ENCODE measurements around the gene CFAP68.
A peak's percentile ranks its signal among the peaks of the same experiment; 100 is the strongest.
"Not testable (repeated sequence)": the region's sequence is repeated elsewhere in the genome, so short reads cannot be mapped to it uniquely, and the experiment has no call there.

Gene CFAP68

DNA sequence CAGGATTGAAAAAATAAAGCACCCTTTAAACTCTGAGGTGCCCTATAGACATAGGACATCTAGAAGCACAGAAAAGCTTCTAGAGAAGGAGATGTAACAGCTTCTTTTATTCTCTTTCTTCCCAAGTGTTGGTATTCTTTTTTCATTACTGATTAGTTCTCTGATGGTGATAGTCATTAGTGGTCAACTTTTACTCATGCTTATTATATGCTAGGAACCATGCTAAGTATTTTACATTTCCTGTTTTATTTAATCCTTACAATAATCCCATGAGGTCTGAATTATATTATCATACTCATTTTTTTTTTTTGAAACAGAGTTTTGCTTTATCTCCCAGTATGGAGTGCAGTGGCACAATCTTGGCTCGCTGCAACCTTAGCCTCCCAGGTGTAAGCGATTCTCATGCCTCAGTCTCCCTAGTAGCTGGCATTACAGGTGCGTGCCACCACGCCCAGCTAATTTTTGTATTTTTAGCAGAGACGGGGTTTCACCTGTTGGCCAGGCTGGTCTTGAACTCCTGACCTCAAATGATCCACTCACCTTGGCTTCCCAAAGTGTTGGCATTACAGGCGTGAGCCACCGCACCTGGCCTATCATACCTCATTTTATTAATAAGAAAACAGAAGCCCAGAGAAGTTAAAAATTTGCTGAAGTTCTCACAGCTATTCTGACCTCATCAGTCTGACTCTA is 42.3 kb downstream of the CFAP68 start:
- no peaks in the 10 kb centered on the region for H3K36me3 ChIP-seq (ENCODE audit: insufficient read depth, low read length)

DNA sequence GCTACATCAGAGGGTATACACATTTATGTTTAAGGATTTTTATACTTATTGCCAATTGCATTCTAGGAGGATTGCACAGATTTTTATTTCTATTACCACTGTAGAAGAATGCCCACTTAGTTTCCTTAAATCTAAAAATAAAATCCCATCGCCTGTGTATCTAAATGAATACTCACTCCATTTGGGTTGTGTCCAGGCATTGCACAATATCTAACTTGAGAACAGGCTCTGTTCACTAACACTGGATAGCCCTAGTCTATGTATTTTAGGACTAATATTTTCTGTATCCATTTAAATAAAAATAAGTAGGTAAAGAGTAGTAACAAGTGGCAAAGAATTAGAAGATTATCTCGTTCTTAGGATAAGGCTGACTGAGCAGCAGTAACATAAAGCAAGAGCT is 43.5 kb downstream of the CFAP68 start:
- Histone ChIP-seq H3K4me2 (ENCODE audit: low read length) (peak overlapping the region; percentile 61), H3K4me1 (ENCODE audit: control insufficient read depth, insufficient read depth, low read length) (peaks cover 52% of the 10 kb centered on the region), H3K9me3 (replicated peaks; ENCODE audit: low read length) (no peaks in the 10 kb centered on the region), H3K9ac (ENCODE audit: low read depth, low read length) (peak overlapping the region; percentile 69), H3K4me3 (ENCODE audit: low read length) (peak overlapping the region; percentile 23), H3K27me3 (ENCODE audit: control insufficient read depth, insufficient read depth, low read length) (no peaks in the 10 kb centered on the region), H3K36me3 (ENCODE audit: insufficient read depth, low read length) (no peaks in the 10 kb centered on the region)

More for the DNA sequence above, 42.3 kb downstream of the CFAP68 start:
- no peak overlapping the region for H3K9ac ChIP-seq (ENCODE audit: low read depth, low read length)
- peaks cover 47% of the 10 kb centered on the region for H3K4me1 ChIP-seq (ENCODE audit: control insufficient read depth, insufficient read depth, low read length)
- H3K27me3 ChIP-seq (ENCODE audit: control insufficient read depth, insufficient read depth, low read length), result no peaks in the 10 kb centered on the region
- no peaks in the 10 kb centered on the region for H3K9me3 ChIP-seq (replicated peaks; ENCODE audit: low read length)
- no peak overlapping the region for H3K4me3 ChIP-seq (ENCODE audit: low read length)
- H3K4me2 ChIP-seq (ENCODE audit: low read length), result no peak overlapping the region

DNA sequence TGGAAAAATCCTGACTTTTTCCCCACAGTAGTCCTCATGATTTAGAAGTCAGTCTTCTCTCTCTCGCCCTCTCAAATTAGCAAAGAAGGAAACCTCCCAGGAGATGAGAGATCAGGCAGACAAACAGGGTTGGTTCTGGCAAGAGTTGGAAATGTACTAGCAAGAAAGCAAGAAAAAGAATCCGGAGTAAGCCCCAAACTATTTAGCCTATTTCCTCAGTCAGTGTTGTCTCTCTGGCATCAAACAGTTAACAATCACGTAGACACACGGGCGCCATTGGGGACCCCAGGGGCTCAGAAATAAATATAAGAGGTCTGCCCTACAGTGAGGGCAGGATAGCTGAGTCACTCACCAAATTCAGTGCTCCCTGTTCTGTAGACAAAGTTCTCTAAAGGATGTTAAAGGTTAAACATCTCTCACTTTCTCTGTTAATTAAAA is 44.0 kb downstream of the CFAP68 start:
- H3K4me2 ChIP-seq (ENCODE audit: low read length), result peak overlapping the region; percentile 61
- peaks cover 48% of the 10 kb centered on the region for H3K4me1 ChIP-seq (ENCODE audit: control insufficient read depth, insufficient read depth, low read length)
- H3K9me3 ChIP-seq (replicated peaks; ENCODE audit: low read length), result no peaks in the 10 kb centered on the region
- H3K4me3 ChIP-seq (ENCODE audit: low read length), result peak overlapping the region; percentile 23
- peak overlapping the region; percentile 69 for H3K9ac ChIP-seq (ENCODE audit: low read depth, low read length)
- H3K36me3 ChIP-seq (ENCODE audit: insufficient read depth, low read length), result no peaks in the 10 kb centered on the region
- H3K27me3 ChIP-seq (ENCODE audit: control insufficient read depth, insufficient read depth, low read length), result no peaks in the 10 kb centered on the region

DNA sequence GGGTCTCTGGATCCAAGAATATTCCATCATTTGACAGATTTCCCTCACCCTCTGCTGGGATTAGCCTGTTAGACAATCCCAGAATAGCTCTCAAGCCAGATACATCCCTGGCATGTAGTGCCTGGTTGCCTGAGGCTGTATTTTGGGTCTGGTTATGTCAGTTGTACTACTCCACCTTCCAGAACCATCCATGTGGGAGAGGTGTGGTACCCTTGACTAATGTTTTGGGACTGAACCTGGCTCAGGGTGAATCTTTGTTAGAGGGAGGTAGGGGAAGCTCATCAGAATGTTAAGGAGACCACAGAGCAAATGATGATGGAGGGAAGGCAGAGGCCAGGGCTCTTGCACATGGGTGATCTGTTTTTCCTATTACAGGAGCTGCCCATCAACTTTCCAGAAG is 44.6 kb downstream of the CFAP68 start:
- H3K9me3 ChIP-seq (replicated peaks; ENCODE audit: low read length), result no peaks in the 10 kb centered on the region
- H3K9ac ChIP-seq (ENCODE audit: low read depth, low read length), result peak overlapping the region; percentile 69
- peak overlapping the region; percentile 61 for H3K4me2 ChIP-seq (ENCODE audit: low read length)
- H3K27me3 ChIP-seq (ENCODE audit: control insufficient read depth, insufficient read depth, low read length), result no peaks in the 10 kb centered on the region
- no peak overlapping the region for H3K4me3 ChIP-seq (ENCODE audit: low read length)
- H3K4me1 ChIP-seq (ENCODE audit: control insufficient read depth, insufficient read depth, low read length), result peaks cover 43% of the 10 kb centered on the region
- H3K36me3 ChIP-seq (ENCODE audit: insufficient read depth, low read length), result no peaks in the 10 kb centered on the region

DNA sequence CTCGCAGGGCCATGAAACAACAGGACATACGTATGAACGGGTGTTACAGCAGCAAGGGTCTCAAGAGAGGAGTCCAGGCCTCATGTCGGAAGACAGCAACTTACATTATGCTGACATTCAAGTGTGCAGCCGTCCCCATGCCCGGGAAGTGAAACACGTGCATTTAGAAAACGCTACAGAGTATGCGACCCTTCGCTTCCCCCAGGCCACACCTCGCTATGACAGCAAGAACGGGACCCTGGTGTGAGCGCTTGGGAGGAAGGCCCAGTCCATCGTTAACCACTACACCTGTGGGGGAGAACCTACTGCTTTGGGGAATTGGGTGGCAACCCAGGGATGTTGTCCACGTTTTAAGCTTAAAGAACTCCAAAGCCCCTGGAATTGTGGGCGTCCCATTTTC is 46.6 kb downstream of the CFAP68 start:
- H3K27me3 ChIP-seq (ENCODE audit: control insufficient read depth, insufficient read depth, low read length), result no peaks in the 10 kb centered on the region

DNA sequence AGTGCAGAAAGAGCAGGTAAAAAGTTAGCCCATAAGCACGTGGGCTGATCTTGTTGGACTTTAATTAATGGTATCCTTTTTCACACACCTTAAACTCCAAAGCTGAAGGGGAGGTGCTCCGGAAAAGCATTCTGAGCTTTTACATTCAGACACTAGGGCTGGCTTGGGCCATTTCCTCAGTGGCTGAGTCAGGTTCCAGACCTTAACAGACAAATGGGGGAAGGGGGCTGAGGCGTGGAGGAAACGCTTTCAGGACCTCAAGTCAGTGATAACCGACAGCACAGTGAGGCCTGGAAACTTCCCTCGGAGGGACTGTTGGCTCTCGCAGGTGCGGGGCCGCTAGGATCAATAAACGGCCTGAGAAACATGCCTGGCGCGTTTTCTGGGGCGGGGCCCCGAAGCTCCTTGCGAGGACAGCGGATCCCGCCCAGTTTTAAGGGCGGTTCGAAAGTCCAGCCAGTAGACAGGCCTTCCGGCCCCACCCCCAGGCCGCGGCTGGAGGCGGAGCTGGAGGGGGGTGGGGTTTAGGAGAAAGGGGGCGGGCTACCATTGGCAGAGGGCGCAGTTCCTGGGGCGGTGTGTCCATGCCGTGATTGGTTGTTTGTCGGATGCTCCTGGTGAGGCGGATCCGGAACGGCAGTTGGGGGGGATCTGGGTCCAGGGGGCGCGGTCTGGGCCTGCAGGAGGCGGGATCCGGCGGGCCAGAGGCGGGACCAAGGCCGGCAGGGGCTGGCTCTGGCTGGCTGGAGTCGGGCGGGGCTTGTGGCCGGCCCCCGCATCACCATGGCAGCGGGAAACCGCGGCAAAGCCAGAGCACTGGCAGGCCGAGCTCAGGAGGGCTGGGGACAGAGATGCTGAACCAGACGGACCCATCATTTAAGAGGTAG is 47.4 kb downstream of the CFAP68 start:
- no peaks in the 10 kb centered on the region for H3K9me3 ChIP-seq (replicated peaks; ENCODE audit: low read length)
- peak overlapping the region; percentile 98 for H3K4me2 ChIP-seq (ENCODE audit: low read length)
- H3K4me3 ChIP-seq (ENCODE audit: low read length), result peak overlapping the region; percentile 73
- H3K4me1 ChIP-seq (ENCODE audit: control insufficient read depth, insufficient read depth, low read length), result peaks cover 40% of the 10 kb centered on the region
- no peaks in the 10 kb centered on the region for H3K36me3 ChIP-seq (ENCODE audit: insufficient read depth, low read length)
- H3K9ac ChIP-seq (ENCODE audit: low read depth, low read length), result peak overlapping the region; percentile 87
- no peaks in the 10 kb centered on the region for H3K27me3 ChIP-seq (ENCODE audit: control insufficient read depth, insufficient read depth, low read length)

More for the DNA sequence above, 46.6 kb downstream of the CFAP68 start:
- Histone ChIP-seq H3K9me3 (replicated peaks; ENCODE audit: low read length) (no peaks in the 10 kb centered on the region), H3K4me2 (ENCODE audit: low read length) (peak overlapping the region; percentile 98), H3K4me1 (ENCODE audit: control insufficient read depth, insufficient read depth, low read length) (peaks cover 41% of the 10 kb centered on the region), H3K4me3 (ENCODE audit: low read length) (no peak overlapping the region), H3K9ac (ENCODE audit: low read depth, low read length) (peak overlapping the region; percentile 87), H3K36me3 (ENCODE audit: insufficient read depth, low read length) (no peaks in the 10 kb centered on the region)

DNA sequence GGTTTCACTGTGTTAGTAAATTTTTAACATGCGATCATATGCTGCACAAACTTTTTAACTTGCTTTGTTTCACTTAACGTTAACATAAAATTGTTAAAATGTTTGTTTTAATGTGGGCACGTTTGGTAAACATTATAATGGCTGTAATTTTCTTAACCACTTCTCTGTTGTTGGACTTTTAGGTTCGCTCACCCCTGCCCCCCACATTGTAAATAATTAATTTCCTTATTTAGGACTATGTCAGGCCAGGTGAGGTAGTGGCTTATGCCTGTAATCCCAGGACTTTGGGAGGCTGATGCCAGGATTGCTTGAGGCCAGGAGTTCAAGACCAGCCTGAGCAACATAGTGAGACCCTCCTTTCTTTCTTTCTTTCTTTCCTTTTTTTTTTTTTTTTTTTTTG is 51.1 kb downstream of the CFAP68 start:
- Histone ChIP-seq H3K27me3 (ENCODE audit: control insufficient read depth, insufficient read depth, low read length) (no peaks in the 10 kb centered on the region), H3K9ac (ENCODE audit: low read depth, low read length) (no peak overlapping the region), H3K9me3 (replicated peaks; ENCODE audit: low read length) (no peaks in the 10 kb centered on the region)

DNA sequence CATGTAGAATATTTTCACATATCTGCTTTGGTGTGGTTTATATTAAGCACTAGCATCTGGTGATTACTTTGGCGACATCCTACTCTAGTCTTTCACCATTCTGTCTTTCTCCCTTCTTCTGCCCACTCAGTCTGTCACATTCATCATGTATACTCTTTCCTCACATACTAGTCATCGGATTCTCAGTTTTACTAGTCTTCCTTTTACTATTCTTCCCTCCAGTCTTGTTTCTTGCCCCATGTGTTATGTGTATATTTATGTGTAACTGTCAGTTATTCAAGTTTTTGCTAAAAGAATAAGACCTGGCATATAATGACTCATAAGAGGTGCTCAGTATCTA is 53.2 kb downstream of the CFAP68 start:
- H3K4me2 ChIP-seq (ENCODE audit: low read length), result no peak overlapping the region
- H3K36me3 ChIP-seq (ENCODE audit: insufficient read depth, low read length), result no peaks in the 10 kb centered on the region
- peaks cover 26% of the 10 kb centered on the region for H3K4me1 ChIP-seq (ENCODE audit: control insufficient read depth, insufficient read depth, low read length)
- H3K27me3 ChIP-seq (ENCODE audit: control insufficient read depth, insufficient read depth, low read length), result no peaks in the 10 kb centered on the region
- H3K4me3 ChIP-seq (ENCODE audit: low read length), result no peak overlapping the region
- H3K9ac ChIP-seq (ENCODE audit: low read depth, low read length), result no peak overlapping the region
- H3K9me3 ChIP-seq (replicated peaks; ENCODE audit: low read length), result no peaks in the 10 kb centered on the region

More for the DNA sequence above, 51.1 kb downstream of the CFAP68 start:
- peaks cover 24% of the 10 kb centered on the region for H3K4me1 ChIP-seq (ENCODE audit: control insufficient read depth, insufficient read depth, low read length)
- H3K4me3 ChIP-seq (ENCODE audit: low read length), result no peak overlapping the region
- no peaks in the 10 kb centered on the region for H3K36me3 ChIP-seq (ENCODE audit: insufficient read depth, low read length)
- no peak overlapping the region for H3K4me2 ChIP-seq (ENCODE audit: low read length)

DNA sequence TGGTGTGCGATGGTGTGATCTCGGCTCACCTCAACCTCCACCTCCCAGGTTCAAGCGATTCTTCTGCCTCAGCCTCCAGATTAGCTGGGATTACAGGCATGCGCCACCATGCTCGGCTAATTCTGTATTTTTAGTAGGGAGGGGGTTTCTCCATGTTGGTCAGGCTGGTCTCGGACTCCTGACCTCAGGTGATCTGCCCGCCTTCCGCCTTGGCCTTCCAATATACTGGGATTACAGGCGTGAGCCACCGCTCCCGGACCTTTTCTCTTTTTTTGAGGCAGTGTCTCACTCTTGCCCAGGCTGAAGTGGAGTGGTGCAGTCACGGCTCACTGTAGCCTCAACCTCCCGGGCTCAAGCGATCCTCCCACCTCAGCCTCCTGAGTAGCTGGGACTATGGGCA is 53.8 kb downstream of the CFAP68 start:
- peaks cover 31% of the 10 kb centered on the region for H3K4me1 ChIP-seq (ENCODE audit: control insufficient read depth, insufficient read depth, low read length)
- H3K4me3 ChIP-seq (ENCODE audit: low read length); H3K27me3 ChIP-seq (ENCODE audit: control insufficient read depth, insufficient read depth, low read length); H3K9me3 ChIP-seq (replicated peaks; ENCODE audit: low read length); H3K36me3 ChIP-seq (ENCODE audit: insufficient read depth, low read length); H3K4me2 ChIP-seq (ENCODE audit: low read length); H3K9ac ChIP-seq (ENCODE audit: low read depth, low read length): not testable (repeated sequence)

DNA sequence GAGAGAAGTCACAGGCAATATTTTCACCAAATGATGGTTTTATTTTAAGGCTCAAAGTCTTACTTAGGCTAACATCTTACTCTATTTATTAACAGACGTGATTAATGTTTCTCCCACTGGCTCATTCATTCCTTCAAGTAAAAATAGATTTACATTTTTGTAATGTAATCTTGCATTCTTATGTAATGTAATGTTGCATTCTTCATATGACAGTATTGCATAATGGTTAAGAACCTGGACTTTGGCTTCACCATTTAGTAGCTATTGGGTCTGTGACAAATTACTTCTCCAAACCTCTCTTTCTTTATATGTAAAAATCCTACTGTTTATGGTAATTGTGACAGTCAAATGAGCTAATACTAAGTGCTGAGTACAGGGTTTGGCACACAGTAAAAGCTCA is 54.5 kb downstream of the CFAP68 start:
- Histone ChIP-seq H3K9me3 (replicated peaks; ENCODE audit: low read length) (no peaks in the 10 kb centered on the region), H3K27me3 (ENCODE audit: control insufficient read depth, insufficient read depth, low read length) (no peaks in the 10 kb centered on the region), H3K4me1 (ENCODE audit: control insufficient read depth, insufficient read depth, low read length) (peaks cover 38% of the 10 kb centered on the region), H3K4me2 (ENCODE audit: low read length) (no peak overlapping the region), H3K36me3 (ENCODE audit: insufficient read depth, low read length) (no peaks in the 10 kb centered on the region), H3K4me3 (ENCODE audit: low read length) (no peak overlapping the region), H3K9ac (ENCODE audit: low read depth, low read length) (no peak overlapping the region)

DNA sequence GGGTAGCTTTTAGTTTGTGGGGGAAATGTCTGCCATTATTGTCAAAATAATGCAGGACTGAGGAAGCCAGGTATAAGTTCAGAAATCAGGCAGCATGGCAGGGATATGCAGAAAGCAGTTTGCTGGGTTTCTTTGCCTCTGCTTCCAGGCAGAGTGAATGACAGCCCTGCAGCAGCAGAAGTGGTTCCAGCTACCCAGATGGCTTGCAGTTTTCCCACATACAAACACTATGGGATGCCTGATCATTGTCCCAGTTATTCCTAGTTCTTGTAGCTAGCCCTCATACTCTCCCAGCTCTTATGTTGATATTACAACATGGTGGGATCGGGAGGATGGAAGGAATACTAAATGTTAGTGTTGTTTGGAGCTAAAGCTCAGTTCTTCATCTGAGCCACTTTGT is 55.0 kb downstream of the CFAP68 start:
- Histone ChIP-seq H3K27me3 (ENCODE audit: control insufficient read depth, insufficient read depth, low read length) (no peaks in the 10 kb centered on the region), H3K4me3 (ENCODE audit: low read length) (no peak overlapping the region), H3K4me2 (ENCODE audit: low read length) (no peak overlapping the region), H3K36me3 (ENCODE audit: insufficient read depth, low read length) (no peaks in the 10 kb centered on the region), H3K9me3 (replicated peaks; ENCODE audit: low read length) (no peaks in the 10 kb centered on the region), H3K9ac (ENCODE audit: low read depth, low read length) (no peak overlapping the region), H3K4me1 (ENCODE audit: control insufficient read depth, insufficient read depth, low read length) (peaks cover 42% of the 10 kb centered on the region)

All from skeletal muscle satellite cell (primary cell).